ENCODE data around the gene NAV2.

The NAV2 gene

DNA sequence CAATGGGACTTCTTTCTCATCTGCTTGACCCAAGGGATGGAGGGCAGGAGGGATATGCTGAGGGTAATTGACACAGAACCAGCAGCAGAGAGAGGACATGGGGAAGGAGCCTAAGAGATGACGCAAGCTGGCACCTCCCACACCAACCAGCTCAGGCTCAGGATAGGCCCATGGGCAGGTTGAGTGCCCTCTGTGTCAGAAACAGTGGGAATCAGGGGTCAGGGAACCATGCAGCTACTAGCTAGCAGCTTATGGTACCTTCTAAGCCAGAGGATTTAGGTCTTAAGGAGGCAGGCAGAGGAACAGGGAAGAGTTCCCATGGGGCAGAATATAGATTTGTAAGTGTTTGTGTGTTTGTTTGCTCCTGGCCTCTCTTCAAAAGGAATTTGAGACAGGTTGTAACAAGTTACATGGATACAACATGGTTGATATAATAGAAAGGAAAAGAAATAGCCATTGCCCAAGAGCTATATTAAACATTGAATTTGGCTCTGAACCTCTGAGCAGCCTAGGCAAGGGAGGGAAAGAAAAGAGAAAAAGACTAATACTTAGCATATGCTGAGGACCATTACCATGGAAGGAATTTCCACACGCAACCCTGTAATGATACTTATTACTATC is 39.9 kb upstream of the NAV2 start:
- ATAC-seq = no peak
- TF ChIP-seq RARB (CRISPR knock-in tag; IDR thresholded peaks at IDR 0.05) (no peak), BACH2 (CRISPR knock-in tag; IDR thresholded peaks at IDR 0.05; ENCODE audit: borderline replicate concordance) (no peak), ZFP3 (CRISPR knock-in tag; IDR thresholded peaks at IDR 0.05) (no peak), PPARA (CRISPR knock-in tag; IDR thresholded peaks at IDR 0.05; ENCODE audit: borderline replicate concordance) (no peak), ZC3H10 (CRISPR knock-in tag; IDR thresholded peaks at IDR 0.05) (no peak), ISL1 (CRISPR knock-in tag; IDR thresholded peaks at IDR 0.05) (no peak), ESRRG (CRISPR knock-in tag; IDR thresholded peaks at IDR 0.05) (no peak), ZFP30 (CRISPR knock-in tag; IDR thresholded peaks at IDR 0.05) (no peak), ZNF8 (CRISPR knock-in tag; IDR thresholded peaks at IDR 0.05) (no peak), OSR1 (CRISPR knock-in tag; IDR thresholded peaks at IDR 0.05) (no peak), ZNF565 (CRISPR knock-in tag; conservative IDR thresholded peaks at IDR 0.05; ENCODE audit: low read depth) (no peak)
- TF ChIP-seq, protein P1, sequence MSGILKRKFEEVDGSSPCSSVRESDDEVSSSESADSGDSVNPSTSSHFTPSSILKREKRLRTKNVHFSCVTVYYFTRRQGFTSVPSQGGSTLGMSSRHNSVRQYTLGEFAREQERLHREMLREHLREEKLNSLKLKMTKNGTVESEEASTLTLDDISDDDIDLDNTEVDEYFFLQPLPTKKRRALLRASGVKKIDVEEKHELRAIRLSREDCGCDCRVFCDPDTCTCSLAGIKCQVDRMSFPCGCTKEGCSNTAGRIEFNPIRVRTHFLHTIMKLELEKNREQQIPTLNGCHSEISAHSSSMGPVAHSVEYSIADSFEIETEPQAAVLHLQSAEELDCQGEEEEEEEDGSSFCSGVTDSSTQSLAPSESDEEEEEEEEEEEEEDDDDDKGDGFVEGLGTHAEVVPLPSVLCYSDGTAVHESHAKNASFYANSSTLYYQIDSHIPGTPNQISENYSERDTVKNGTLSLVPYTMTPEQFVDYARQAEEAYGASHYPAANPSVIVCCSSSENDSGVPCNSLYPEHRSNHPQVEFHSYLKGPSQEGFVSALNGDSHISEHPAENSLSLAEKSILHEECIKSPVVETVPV (CRISPR knock-in tag; IDR thresholded peaks at IDR 0.05) = no peak
- TF ChIP-seq, protein P2, sequence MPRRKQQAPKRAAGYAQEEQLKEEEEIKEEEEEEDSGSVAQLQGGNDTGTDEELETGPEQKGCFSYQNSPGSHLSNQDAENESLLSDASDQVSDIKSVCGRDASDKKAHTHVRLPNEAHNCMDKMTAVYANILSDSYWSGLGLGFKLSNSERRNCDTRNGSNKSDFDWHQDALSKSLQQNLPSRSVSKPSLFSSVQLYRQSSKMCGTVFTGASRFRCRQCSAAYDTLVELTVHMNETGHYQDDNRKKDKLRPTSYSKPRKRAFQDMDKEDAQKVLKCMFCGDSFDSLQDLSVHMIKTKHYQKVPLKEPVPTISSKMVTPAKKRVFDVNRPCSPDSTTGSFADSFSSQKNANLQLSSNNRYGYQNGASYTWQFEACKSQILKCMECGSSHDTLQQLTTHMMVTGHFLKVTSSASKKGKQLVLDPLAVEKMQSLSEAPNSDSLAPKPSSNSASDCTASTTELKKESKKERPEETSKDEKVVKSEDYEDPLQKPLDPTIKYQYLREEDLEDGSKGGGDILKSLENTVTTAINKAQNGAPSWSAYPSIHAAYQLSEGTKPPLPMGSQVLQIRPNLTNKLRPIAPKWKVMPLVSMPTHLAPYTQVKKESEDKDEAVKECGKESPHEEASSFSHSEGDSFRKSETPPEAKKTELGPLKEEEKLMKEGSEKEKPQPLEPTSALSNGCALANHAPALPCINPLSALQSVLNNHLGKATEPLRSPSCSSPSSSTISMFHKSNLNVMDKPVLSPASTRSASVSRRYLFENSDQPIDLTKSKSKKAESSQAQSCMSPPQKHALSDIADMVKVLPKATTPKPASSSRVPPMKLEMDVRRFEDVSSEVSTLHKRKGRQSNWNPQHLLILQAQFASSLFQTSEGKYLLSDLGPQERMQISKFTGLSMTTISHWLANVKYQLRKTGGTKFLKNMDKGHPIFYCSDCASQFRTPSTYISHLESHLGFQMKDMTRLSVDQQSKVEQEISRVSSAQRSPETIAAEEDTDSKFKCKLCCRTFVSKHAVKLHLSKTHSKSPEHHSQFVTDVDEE (CRISPR knock-in tag; IDR thresholded peaks at IDR 0.05) = no peak
- TF ChIP-seq, protein P3, sequence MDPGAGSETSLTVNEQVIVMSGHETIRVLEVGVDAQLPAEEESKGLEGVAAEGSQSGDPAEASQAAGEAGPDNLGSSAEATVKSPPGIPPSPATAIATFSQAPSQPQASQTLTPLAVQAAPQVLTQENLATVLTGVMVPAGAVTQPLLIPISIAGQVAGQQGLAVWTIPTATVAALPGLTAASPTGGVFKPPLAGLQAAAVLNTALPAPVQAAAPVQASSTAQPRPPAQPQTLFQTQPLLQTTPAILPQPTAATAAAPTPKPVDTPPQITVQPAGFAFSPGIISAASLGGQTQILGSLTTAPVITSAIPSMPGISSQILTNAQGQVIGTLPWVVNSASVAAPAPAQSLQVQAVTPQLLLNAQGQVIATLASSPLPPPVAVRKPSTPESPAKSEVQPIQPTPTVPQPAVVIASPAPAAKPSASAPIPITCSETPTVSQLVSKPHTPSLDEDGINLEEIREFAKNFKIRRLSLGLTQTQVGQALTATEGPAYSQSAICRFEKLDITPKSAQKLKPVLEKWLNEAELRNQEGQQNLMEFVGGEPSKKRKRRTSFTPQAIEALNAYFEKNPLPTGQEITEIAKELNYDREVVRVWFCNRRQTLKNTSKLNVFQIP (CRISPR knock-in tag; IDR thresholded peaks at IDR 0.05; ENCODE audit: borderline replicate concordance, low read depth) = no peak
- TF ChIP-seq, protein P4, sequence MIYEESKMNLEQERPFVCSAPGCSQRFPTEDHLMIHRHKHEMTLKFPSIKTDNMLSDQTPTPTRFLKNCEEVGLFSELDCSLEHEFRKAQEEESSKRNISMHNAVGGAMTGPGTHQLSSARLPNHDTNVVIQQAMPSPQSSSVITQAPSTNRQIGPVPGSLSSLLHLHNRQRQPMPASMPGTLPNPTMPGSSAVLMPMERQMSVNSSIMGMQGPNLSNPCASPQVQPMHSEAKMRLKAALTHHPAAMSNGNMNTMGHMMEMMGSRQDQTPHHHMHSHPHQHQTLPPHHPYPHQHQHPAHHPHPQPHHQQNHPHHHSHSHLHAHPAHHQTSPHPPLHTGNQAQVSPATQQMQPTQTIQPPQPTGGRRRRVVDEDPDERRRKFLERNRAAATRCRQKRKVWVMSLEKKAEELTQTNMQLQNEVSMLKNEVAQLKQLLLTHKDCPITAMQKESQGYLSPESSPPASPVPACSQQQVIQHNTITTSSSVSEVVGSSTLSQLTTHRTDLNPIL (CRISPR knock-in tag; IDR thresholded peaks at IDR 0.05; ENCODE audit: low read depth) = no peak

DNA sequence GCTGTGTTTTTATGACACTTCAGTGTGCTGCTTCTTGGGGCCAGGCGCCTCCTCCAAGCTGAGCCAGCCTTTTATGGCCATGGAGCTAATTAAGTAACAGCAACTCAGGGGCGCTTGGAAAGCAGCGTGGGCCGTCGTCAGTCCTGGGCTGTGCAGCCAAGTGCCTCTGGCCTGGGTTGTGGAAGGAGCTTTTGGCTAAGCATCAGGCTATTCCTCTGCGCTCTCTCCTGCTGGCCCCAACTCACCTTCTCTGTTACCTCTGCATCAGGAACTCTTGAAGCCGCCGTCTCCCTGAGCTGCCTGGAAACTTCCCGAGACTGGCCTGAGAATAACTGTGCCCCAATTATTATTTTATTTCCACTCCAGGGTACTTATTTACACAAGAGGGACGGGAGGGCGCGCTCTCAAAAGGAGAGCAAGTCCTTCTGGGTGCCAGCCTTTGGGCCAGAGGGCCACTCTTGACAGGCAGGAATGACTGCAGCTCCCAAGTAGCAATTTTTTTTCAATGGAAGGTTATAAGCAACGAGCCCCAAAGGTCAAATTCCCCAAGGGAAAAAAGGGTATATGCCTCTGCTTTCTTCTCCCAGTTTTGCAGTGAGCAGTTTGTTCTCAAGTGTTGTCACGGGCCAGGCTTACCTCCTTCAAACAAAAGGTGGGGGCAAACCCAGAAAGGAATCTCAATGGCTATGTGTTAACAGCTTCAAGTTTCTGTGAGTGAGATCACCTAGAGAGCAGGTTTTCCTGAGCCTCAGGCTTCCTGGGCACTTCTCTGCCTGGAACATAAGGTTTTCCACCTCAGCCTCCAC is 38.5 kb upstream of the NAV2 start:
- no peak for ATAC-seq
- TF ChIP-seq, protein P1 (CRISPR knock-in tag; IDR thresholded peaks at IDR 0.05) = no peak

DNA sequence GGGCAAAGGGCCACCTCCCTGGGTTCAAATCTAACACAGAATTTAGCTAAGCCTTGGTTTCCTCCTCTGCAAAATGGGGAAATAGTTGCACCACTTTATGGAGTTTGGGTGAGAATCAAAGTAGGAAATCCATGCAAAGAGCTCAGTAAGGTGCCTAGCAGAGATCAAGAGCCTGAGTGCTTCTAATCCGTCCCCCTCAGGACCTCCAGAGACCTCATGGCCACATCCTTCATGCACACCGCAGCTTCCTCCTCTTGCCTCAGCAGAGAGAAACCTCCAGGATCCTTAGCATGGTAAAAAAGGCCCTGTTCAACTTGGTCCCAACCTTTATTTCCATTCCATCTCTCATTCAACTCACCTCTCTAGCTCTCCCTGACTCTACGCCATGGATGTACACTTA is 37.8 kb upstream of the NAV2 start:
- ATAC-seq = no peak
- TF ChIP-seq ZFP30 (CRISPR knock-in tag; IDR thresholded peaks at IDR 0.05) (no peak), ZFP3 (CRISPR knock-in tag; IDR thresholded peaks at IDR 0.05) (no peak), RARB (CRISPR knock-in tag; IDR thresholded peaks at IDR 0.05) (no peak), PPARA (CRISPR knock-in tag; IDR thresholded peaks at IDR 0.05; ENCODE audit: borderline replicate concordance) (no peak), ZNF565 (CRISPR knock-in tag; conservative IDR thresholded peaks at IDR 0.05; ENCODE audit: low read depth) (no peak), TCF4 (CRISPR knock-in tag; IDR thresholded peaks at IDR 0.05; ENCODE audit: borderline replicate concordance) (no peak), GLIS3 (CRISPR knock-in tag; IDR thresholded peaks at IDR 0.05) (no peak), ZC3H10 (CRISPR knock-in tag; IDR thresholded peaks at IDR 0.05) (no peak), ARNTL (CRISPR knock-in tag; IDR thresholded peaks at IDR 0.05; ENCODE audit: borderline replicate concordance, low read depth) (no peak), OSR1 (CRISPR knock-in tag; IDR thresholded peaks at IDR 0.05) (no peak)
- TF ChIP-seq, protein P3 (CRISPR knock-in tag; IDR thresholded peaks at IDR 0.05; ENCODE audit: borderline replicate concordance, low read depth) = no peak
- TF ChIP-seq, protein P5, sequence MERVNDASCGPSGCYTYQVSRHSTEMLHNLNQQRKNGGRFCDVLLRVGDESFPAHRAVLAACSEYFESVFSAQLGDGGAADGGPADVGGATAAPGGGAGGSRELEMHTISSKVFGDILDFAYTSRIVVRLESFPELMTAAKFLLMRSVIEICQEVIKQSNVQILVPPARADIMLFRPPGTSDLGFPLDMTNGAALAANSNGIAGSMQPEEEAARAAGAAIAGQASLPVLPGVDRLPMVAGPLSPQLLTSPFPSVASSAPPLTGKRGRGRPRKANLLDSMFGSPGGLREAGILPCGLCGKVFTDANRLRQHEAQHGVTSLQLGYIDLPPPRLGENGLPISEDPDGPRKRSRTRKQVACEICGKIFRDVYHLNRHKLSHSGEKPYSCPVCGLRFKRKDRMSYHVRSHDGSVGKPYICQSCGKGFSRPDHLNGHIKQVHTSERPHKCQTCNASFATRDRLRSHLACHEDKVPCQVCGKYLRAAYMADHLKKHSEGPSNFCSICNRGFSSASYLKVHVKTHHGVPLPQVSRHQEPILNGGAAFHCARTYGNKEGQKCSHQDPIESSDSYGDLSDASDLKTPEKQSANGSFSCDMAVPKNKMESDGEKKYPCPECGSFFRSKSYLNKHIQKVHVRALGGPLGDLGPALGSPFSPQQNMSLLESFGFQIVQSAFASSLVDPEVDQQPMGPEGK (CRISPR knock-in tag; IDR thresholded peaks at IDR 0.05; ENCODE audit: borderline replicate concordance) = no peak
- TF ChIP-seq, protein P1 (CRISPR knock-in tag; IDR thresholded peaks at IDR 0.05) = no peak
- TF ChIP-seq, protein P4 (CRISPR knock-in tag; IDR thresholded peaks at IDR 0.05; ENCODE audit: low read depth) = no peak

Data from SK-N-SH treated with all-trans-retinoic acid at 6 μM for 48 hours (cell line).